GM19372 (cell line): Measurements from ENCODE around the gene RPTN.

Experiments used
- ATAC-seq: cut with Tn5 transposase; IDR thresholded peaks from one replicate; pipeline ENCODE4 v1.9.1; 2021; ENCODE audit warnings: mild to moderate bottlenecking, low read depth, moderate library complexity; ENCODE audit not compliant: unreplicated experiment

RPTN gene

DNA sequence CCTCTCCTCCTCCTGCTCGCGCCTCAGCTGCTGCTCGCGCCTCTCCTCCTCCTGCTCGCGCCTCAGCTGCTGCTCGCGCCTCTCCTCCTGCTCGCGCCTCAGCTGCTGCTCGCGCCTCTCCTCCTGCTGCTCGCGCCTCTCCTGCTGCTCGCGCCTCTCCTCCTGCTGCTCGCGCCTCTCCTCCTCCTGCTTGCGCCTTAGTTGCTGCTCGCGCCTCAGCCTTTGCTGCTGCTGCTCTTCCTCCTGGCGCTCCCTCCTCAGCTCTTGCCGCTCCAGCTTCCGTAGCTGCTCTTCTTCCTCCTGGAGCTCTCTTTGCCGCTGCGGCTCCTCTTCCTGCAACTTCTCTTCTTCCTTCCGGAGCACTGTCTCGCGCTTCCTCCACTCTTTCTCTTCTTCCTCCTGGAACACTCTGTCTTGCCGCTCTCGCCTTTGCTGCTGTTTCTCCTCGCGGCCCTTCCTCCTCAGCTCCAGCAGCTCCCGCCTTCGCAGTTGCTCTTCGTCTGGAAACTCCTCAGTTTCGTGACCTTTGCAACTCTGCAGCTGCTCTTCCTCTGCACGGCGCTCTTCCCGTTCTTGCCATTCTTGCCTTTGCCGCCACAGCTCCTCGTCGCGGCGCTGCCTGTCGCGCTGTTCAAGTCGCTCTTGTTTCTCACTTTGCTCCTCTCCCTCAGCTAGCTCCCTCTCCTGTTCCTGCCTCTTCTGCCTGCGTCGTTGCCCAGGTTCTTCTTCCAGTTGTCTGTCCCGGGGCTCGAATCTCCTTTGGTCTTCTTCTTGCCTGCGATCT lies 46.7 kb downstream of the RPTN start:
- ATAC-seq = no peak

- ATAC-seq = no peak
Observed at GRCh38 chr1:152111515-152111968, 47.5 kb downstream of the RPTN start.

GRCh38 chr1:152110860-152111514 lies 48.0 kb downstream of the RPTN start:
- ATAC-seq = no peak

DNA sequence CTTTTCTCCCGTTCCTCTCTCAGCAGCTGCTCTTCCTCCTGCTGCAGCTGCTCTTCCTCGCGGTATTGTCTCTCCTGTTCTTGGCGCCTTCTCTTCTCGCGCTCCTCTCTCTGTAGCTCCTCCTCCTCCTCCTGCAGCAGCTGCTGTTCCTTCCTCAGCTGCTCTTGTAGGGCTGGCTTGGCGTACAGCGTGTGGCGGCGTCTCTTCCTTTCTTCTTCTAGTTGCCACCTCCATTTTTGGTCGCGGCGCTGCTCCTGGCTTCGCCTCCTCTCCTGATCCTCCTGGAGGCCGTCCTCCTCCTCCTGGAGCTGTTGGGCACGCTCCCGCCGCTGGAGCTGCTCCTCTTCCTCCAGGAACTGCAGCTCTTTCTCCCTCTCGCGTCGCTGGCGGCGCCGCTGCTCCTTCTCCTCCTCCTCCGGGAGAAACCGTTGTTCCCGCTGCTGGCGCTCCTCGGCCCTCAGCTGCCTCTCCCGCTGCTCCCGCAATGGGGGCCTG lies 48.6 kb downstream of the RPTN start:
- ATAC-seq = no peak

DNA sequence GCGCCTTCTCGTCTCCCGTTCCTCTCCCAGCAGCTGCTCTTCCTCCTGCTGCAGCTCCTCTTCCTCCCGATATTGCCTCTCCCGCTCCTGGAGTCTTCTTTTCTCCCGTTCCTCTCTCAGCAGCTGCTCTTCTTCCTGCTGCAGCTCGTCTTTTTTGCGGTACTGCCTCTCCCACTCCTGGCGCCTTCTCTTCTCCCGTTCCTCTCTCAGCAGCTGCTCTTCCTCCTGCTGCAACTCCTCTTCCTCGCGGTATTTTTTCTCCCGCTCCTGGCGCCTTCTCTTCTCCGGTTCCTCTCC lies 49.1 kb downstream of the RPTN start:
- ATAC-seq = no peak

DNA sequence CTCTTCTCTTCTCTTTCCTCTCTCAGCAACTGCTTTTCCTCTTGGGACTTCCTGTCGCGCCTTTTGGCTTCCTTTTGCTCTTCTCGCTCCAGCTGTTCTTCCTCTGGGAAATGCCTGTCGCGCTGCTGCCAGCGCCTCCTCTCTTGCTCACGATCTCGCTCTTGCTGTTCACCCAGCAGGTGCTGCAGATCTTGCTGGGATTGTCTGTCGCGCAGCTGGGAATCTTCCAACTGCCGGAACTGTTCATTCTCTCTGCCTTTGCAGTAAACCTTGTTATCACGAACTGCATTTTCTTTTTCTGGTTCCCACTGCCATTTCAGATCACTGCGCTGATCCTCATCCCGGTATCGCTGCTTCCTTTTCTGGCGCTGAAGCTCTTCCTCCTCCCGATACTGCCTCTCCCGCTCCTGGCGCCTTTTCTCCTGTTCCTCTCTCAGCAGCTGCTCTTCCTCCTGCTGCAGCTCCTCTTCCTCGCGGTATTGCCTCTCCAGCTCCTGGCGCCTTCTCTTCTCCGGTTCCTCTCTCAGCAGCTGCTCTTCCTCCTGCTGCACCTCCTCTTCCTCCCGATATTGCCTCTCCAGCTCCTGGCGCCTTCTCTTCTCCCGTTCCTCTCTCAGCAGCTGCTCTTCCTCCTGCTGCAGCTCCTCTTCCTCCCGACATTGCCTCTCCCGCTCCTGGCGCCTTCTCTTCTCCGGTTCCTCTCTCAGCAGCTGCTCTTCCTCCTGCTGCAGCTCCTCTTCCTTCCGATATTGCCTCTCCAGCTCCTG lies 49.6 kb downstream of the RPTN start:
- no peak for ATAC-seq

DNA sequence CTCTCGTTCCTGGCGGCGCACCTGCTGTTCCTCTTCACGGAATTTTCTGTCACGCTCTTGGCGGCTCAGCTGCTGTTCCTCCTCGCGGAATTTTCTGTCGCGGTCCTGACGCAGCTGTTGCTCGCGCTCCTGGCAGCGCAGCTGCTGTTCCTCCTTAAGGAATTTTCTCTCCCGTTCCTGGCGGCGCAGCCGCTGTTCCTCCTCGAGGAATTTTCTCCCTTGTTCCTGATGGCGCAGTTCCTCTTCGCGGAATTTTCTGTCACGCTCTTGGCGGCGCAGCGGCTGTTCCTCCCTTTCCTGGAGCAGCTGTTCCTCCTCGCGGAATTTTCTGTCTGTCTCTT lies 50.2 kb downstream of the RPTN start:
- ATAC-seq = no peak

GRCh38 chr1:152107984-152108881 lies 50.8 kb downstream of the RPTN start:
- no peak for ATAC-seq

- ATAC-seq = no peak
Observed at GRCh38 chr1:152107031-152107983, 51.7 kb downstream of the RPTN start.

GRCh38 chr1:152104854-152105253 lies 54.2 kb downstream of the RPTN start:
- ATAC-seq = no peak
